ENCODE data around the gene BCOR. TPM values are rescaled to one million over a fixed set of nuclear protein-coding genes. Genes with fewer than 3 reads are reported as not detected.

BCOR gene
- total RNA-seq, 1 donor from 2014 or later, result 59.6 TPM

- peak; percentile 75 for DNase-seq
Measured at GRCh38 chrX:40098264-40099054, 701 bp upstream of the BCOR start.

GRCh38 chrX:40097141-40097503, 636 bp downstream of the BCOR start:
- DNase-seq, result no peak

- peak; percentile 60 for DNase-seq
Measured at GRCh38 chrX:40096395-40097091, 1.2 kb downstream of the BCOR start.

DNA sequence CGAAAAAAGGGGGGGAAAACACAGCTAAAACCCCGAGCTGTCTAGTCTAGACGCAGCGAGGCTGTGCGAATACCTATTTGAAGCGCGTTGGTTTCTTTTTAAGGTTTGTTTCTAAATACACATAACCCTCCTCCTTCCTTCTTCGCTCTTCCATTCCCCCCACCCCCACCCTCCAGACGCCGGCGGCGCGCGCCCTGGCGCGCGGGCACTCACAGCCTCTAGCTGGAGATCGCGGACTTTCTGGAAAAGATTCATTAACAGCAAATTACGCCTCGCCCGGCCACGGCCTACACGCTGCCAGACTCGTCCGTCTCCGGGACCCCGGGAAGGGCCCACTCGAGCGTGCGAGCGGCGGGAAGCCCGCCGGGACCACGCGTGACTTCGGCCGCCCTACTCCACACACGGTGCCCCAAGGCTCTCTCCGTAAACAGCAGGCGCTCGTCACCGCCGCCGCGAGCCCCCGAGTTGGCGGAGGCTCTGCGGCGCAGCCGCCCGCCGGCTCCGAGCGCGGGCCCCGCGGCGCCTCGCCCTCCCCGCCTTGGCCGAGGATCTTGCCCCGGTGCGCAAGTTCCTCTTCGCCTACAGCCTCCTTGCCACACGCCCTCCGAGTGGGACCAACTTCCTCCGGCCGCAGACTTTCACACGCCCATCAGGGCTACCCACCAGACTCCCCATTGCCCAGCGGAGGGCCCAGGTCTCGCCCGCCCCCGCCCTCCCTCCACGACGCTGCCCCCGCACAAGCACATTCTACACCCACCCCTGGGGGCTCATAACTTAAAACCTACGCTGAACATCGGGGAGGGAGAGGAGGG, 2.0 kb downstream of the BCOR start:
- no peak for DNase-seq

- no peak for DNase-seq
Measured at GRCh38 chrX:40094900-40095582, 2.7 kb downstream of the BCOR start.

DNA sequence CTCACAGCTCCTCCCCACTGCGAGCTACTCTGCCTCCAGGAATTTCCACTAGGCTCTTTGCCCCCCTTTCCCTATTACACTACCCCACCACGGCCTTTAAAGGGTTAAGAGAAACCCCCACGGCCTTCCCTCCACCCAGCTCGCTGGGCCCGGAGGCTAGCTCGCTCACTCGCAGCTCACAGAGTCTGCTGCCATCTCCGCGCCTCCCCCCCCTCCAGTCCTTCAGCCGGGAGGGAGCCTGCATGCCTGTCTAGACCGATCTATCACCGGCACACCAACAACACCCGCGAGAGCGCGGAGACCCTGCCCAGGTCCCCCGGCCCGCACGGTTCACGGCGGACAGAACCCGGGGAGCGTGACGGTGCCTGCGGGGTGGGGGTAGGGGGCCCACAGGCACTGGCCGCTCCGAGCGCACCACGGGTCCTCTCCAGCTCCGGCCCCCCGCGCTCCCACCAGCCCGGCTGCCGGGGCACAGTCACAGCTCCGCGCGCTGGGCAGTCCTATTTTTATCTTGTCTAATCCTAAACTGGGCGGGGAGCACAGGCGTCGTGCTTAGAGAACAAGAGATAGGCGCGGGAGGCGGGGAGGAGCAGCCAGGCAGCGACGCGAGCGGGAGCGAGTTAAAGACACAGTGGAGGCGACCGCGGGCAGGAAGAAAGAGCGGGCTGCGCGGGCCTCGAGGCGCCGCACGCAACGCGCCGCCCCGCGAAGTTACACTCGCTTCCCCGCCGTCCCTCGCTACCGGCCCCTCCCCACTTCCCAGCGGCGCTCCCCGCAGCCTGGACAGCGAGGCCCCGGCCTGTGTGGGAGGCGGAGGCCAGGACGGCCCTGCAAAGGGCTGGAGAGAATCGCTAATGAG, 3.5 kb downstream of the BCOR start:
- DNase-seq, result peak; percentile 79

GRCh38 chrX:40093586-40093985, 4.2 kb downstream of the BCOR start:
- no peak for DNase-seq

- DNase-seq, result no peak
Measured at GRCh38 chrX:40092808-40093435, 4.8 kb downstream of the BCOR start.

GRCh38 chrX:40091691-40092421, 5.9 kb downstream of the BCOR start:
- no peak for DNase-seq

DNA sequence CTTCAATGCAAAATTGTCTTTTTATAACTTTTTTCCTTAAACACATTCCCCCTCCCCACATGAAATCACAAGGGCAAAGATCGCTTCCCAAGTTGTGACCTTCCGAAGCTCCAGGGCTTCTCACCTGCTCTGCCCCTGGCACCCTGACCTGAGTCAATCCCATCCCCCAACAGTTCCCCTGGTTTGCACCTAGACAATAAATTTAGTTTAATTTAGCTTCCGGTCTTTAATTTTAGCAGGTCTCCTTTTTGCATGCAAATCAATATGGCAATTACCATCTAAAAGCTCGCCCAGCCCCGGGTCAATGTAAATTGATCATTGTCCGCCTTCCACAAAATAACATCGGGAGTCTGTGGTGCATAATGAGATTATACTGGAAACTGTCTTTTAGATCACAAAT, 6.8 kb downstream of the BCOR start:
- no peak for DNase-seq

- DNase-seq, result peak; percentile 46
Measured at GRCh38 chrX:40090050-40090804, 7.5 kb downstream of the BCOR start.

- no peak for DNase-seq
Measured at GRCh38 chrX:40088803-40089540, 8.8 kb downstream of the BCOR start.

DNA sequence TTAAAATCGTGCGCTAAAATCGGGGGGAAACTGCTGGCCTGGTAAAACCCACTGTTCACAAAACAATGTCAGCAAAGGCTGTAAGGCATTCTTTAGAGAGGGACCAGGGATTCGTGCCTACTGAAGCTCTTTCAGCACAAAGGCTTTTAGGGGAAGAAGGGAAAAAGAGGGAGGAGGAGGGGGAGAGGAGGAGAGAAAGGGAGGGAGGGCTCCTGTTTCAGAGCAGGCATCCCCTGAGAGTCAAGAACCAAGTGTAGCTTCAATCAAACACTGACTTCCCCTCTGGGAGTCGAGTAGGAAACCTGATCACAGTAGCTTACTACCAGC, 9.5 kb downstream of the BCOR start:
- no peak for DNase-seq

DNA sequence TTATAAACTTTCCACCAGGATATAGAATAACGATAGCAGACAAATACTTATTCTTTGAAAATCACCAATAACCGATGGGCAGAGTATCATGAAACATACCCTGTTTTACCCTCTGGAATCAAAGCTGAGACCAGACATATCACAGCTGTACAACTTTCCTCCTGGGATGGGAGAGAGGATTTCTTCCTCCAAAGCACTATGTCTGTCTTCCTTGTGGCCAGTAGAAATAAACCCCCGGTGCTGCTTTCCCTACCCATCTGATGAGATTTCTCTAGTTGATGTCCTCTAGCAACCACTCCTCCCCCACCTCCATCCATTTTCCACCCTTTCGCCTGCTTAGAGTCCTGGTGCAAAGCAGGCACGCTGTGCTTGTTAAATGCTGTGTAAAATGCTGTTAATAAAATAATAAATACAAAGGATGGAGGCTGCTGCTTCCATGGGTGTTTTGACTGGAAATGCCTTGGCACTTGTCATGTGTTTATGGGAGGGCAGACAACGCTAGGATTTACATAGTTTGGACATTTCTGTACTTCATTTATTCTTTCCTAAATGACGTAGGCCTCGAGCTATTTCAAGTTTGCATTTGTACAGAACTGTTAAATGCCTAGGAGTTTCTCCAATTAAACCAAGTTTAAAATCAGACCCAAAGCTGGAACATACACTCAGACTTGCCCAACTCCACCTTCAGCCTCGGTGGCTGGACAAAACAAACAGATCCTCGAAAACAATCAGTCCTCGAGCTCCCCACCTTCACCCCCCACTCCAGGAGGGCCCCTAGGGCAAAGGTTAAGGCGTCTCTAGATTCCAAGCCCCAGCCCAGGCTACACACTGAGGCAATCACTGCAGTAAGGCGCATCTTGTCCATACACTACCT, 10.1 kb downstream of the BCOR start:
- DNase-seq, result no peak

DNA sequence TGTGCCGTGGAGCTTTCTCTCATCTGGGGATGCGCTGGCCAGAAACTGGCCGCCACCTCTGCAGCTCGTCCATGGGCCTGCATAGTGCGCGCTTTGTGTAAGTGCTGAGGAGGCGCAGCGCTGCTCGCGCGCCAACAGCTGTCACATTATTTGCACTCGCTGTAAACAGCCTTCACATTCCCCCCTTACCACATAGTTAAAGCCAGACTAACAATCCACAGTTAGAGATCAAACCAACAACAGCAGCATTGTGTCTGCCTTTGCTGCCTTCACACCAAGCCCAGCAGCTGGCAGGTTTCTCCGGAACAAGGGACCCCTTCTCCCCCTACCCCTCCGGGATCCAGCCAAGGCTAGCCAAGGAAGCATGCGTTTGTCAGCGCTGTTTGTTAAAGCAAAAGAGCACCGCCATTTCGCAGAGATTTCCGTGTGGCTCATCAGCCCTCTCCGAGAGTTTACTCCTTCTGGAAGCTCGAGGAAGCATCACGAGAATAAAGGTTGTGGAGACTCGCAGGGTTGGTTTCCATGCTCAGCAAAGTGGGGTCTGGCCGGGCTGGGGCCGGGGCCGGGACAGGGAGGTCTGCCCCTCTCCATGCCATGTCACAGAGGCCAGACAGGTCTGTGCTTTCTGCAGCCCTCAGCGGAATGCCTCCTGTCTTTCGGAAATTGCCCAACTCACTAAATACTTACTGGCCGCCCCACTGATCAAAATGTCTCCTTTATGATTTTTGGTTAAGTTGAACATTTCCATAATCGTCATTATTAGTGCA, 11.0 kb downstream of the BCOR start:
- peak; percentile 78 for DNase-seq

GRCh38 chrX:40085714-40086113, 12.0 kb downstream of the BCOR start:
- DNase-seq, result peak; percentile 39

DNA sequence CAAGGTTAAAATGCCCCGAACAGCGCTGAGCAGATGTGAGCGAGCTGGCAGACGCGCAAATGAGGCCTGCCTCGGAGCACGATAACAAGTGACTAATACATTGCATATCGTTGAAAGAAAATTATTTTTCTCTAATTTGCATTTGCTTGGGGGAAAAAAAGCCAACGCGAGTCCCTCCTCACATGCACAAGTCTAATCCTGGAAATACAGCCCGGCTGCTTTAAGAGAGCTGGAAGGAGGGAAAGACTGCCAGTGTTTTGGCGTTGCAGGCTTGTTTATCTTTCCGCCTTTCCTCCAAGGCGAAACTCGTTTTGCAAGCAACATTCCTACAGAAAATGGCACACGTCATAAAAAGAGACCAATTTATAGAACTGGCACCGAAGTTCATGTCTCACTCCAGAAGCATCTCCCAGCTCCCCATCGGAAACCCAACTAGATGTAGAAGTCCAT, 12.6 kb downstream of the BCOR start:
- DNase-seq, result peak; percentile 56

All from tongue (tissue), 2 donors.